ENCODE measurements around the gene CAPN15.
"Not testable (repeated sequence)": the region's sequence is repeated elsewhere in the genome, so short reads cannot be mapped to it uniquely, and the experiment has no call there.

The CAPN15 gene

GRCh38 chr16:499924-500323, 27.6 kb upstream of the CAPN15 start:
- H3K4me3 ChIP-seq: no peak overlapping the region
- no peaks in the 10 kb centered on the region for H3K27me3 ChIP-seq (ENCODE audit: low read depth)
- no peaks in the 10 kb centered on the region for H3K36me3 ChIP-seq (replicated peaks)
- in situ Hi-C loops (cut with MboI; ENCODE audit: low sequenced_read_pairs): no loop called here
- no peaks in the 10 kb centered on the region for H3K9me3 ChIP-seq
- DNase-seq (ENCODE audit: low spot score in 2 of 2): no peak
- no peaks in the 10 kb centered on the region for H3K4me1 ChIP-seq

GRCh38 chr16:500709-501108, 26.8 kb upstream of the CAPN15 start:
- Histone ChIP-seq H3K4me3 (no peak overlapping the region), H3K4me1 (no peaks in the 10 kb centered on the region), H3K9me3 (no peaks in the 10 kb centered on the region), H3K27me3 (ENCODE audit: low read depth) (no peaks in the 10 kb centered on the region), H3K36me3 (replicated peaks) (no peaks in the 10 kb centered on the region)
- in situ Hi-C loops (cut with MboI; ENCODE audit: low sequenced_read_pairs): no loop called here
- DNase-seq (ENCODE audit: low spot score in 2 of 2): no peak

- Histone ChIP-seq H3K36me3 (replicated peaks) (no peaks in the 10 kb centered on the region), H3K4me1 (no peaks in the 10 kb centered on the region), H3K4me3 (no peak overlapping the region), H3K9me3 (no peaks in the 10 kb centered on the region), H3K27me3 (ENCODE audit: low read depth) (no peaks in the 10 kb centered on the region)
- in situ Hi-C loops (cut with MboI; ENCODE audit: low sequenced_read_pairs): no loop called here
- DNase-seq (ENCODE audit: low spot score in 2 of 2): no peak
Measured at GRCh38 chr16:502179-502943, 25.2 kb upstream of the CAPN15 start.

GRCh38 chr16:503150-504071, 24.1 kb upstream of the CAPN15 start:
- in situ Hi-C loops (cut with MboI; ENCODE audit: low sequenced_read_pairs): no loop called here
- H3K36me3 ChIP-seq (replicated peaks): no peaks in the 10 kb centered on the region
- no peak overlapping the region for H3K4me3 ChIP-seq
- H3K9me3 ChIP-seq: no peaks in the 10 kb centered on the region
- DNase-seq (ENCODE audit: low spot score in 2 of 2): no peak
- no peaks in the 10 kb centered on the region for H3K27me3 ChIP-seq (ENCODE audit: low read depth)
- H3K4me1 ChIP-seq: no peaks in the 10 kb centered on the region

GRCh38 chr16:505479-506245, 21.9 kb upstream of the CAPN15 start:
- no peaks in the 10 kb centered on the region for H3K36me3 ChIP-seq (replicated peaks)
- no peak for DNase-seq (ENCODE audit: low spot score in 2 of 2)
- no peak overlapping the region for H3K4me3 ChIP-seq
- no peaks in the 10 kb centered on the region for H3K4me1 ChIP-seq
- no peaks in the 10 kb centered on the region for H3K9me3 ChIP-seq
- H3K27me3 ChIP-seq (ENCODE audit: low read depth): no peaks in the 10 kb centered on the region
- in situ Hi-C loops (cut with MboI; ENCODE audit: low sequenced_read_pairs): no loop called here

- H3K36me3 ChIP-seq (replicated peaks): no peaks in the 10 kb centered on the region
Measured at GRCh38 chr16:506246-506546, 21.3 kb upstream of the CAPN15 start.

GRCh38 chr16:507527-507926, 20.0 kb upstream of the CAPN15 start:
- in situ Hi-C loops (cut with MboI; ENCODE audit: low sequenced_read_pairs); H3K9me3 ChIP-seq; DNase-seq (ENCODE audit: low spot score in 2 of 2); H3K27me3 ChIP-seq (ENCODE audit: low read depth); H3K4me1 ChIP-seq; H3K4me3 ChIP-seq; H3K36me3 ChIP-seq (replicated peaks): not testable (repeated sequence)

More at GRCh38 chr16:506246-506546, 21.3 kb upstream of the CAPN15 start:
- no peaks in the 10 kb centered on the region for H3K27me3 ChIP-seq (ENCODE audit: low read depth)
- DNase-seq (ENCODE audit: low spot score in 2 of 2): no peak
- H3K9me3 ChIP-seq: no peaks in the 10 kb centered on the region
- in situ Hi-C loops (cut with MboI; ENCODE audit: low sequenced_read_pairs): no loop called here
- no peak overlapping the region for H3K4me3 ChIP-seq
- no peaks in the 10 kb centered on the region for H3K4me1 ChIP-seq

- Histone ChIP-seq H3K4me1 (no peaks in the 10 kb centered on the region), H3K4me3 (no peak overlapping the region), H3K9me3 (no peaks in the 10 kb centered on the region), H3K27me3 (ENCODE audit: low read depth) (no peaks in the 10 kb centered on the region), H3K36me3 (replicated peaks) (no peaks in the 10 kb centered on the region)
- in situ Hi-C loops (cut with MboI; ENCODE audit: low sequenced_read_pairs): no loop called here
- no peak for DNase-seq (ENCODE audit: low spot score in 2 of 2)
Measured at GRCh38 chr16:507996-508395, 19.5 kb upstream of the CAPN15 start.

GRCh38 chr16:508884-509736, 18.4 kb upstream of the CAPN15 start:
- Histone ChIP-seq H3K4me1 (no peaks in the 10 kb centered on the region), H3K27me3 (ENCODE audit: low read depth) (no peaks in the 10 kb centered on the region), H3K4me3 (no peak overlapping the region), H3K36me3 (replicated peaks) (peaks cover 3% of the 10 kb centered on the region), H3K9me3 (no peaks in the 10 kb centered on the region)
- in situ Hi-C loops (cut with MboI; ENCODE audit: low sequenced_read_pairs): no loop called here
- no peak for DNase-seq (ENCODE audit: low spot score in 2 of 2)

GRCh38 chr16:510066-510825, 17.3 kb upstream of the CAPN15 start:
- Histone ChIP-seq H3K9me3 (no peaks in the 10 kb centered on the region), H3K36me3 (replicated peaks) (peaks cover 3% of the 10 kb centered on the region), H3K27me3 (ENCODE audit: low read depth) (no peaks in the 10 kb centered on the region), H3K4me3 (no peak overlapping the region), H3K4me1 (no peaks in the 10 kb centered on the region)
- no peak for DNase-seq (ENCODE audit: low spot score in 2 of 2)
- in situ Hi-C loops (cut with MboI; ENCODE audit: low sequenced_read_pairs): no loop called here

- Histone ChIP-seq H3K9me3 (no peaks in the 10 kb centered on the region), H3K36me3 (replicated peaks) (peaks cover 3% of the 10 kb centered on the region), H3K27me3 (ENCODE audit: low read depth) (no peaks in the 10 kb centered on the region), H3K4me3 (no peak overlapping the region), H3K4me1 (no peaks in the 10 kb centered on the region)
- in situ Hi-C loops (cut with MboI; ENCODE audit: low sequenced_read_pairs): no loop called here
- no peak for DNase-seq (ENCODE audit: low spot score in 2 of 2)
Measured at GRCh38 chr16:512802-513201, 14.7 kb upstream of the CAPN15 start.

GRCh38 chr16:513950-514349, 13.6 kb upstream of the CAPN15 start:
- no peaks in the 10 kb centered on the region for H3K4me1 ChIP-seq
- in situ Hi-C loops (cut with MboI; ENCODE audit: low sequenced_read_pairs): no loop called here
- DNase-seq (ENCODE audit: low spot score in 2 of 2): no peak
- H3K9me3 ChIP-seq: no peaks in the 10 kb centered on the region
- no peaks in the 10 kb centered on the region for H3K27me3 ChIP-seq (ENCODE audit: low read depth)
- no peak overlapping the region for H3K4me3 ChIP-seq
- H3K36me3 ChIP-seq (replicated peaks): peaks cover 3% of the 10 kb centered on the region

All from HAP-1 (cell line).